Ishikawa (cell line): ENCODE results near the gene TUFM.

Experiments used
- TF ChIP-seq, protein P1 (sequence below): IDR thresholded peaks from 2 replicates; pipeline ENCODE4 v1.6.1; 2012
- TF ChIP-seq, protein P2 (sequence below): IDR thresholded peaks from 2 replicates; pipeline ENCODE4 v1.6.1; 2012; ENCODE audit warnings: low read depth, mild to moderate bottlenecking

DNA sequence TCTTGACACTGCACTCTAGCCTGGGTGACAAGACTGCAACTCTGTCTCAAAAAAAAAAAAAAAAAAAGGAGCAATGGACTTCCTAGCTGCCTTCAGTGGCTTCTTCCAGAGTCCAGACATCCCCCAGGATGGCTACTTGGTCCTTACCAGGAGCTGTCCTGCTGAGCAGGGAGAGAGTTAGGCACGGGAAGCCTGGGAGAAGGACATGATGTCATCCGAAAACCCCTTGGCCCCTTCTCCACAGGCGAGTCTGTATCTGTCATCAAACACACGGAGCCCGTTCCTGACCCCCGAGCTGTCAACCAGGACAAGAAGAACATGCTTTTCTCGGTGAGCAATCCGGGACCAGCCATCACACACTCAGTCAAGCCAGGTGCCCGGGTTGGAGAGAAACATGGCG, 40.8 kb upstream of the TUFM start:
- TF ChIP-seq, protein P1, sequence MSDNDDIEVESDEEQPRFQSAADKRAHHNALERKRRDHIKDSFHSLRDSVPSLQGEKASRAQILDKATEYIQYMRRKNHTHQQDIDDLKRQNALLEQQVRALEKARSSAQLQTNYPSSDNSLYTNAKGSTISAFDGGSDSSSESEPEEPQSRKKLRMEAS: no peak
- TF ChIP-seq, protein P2, sequence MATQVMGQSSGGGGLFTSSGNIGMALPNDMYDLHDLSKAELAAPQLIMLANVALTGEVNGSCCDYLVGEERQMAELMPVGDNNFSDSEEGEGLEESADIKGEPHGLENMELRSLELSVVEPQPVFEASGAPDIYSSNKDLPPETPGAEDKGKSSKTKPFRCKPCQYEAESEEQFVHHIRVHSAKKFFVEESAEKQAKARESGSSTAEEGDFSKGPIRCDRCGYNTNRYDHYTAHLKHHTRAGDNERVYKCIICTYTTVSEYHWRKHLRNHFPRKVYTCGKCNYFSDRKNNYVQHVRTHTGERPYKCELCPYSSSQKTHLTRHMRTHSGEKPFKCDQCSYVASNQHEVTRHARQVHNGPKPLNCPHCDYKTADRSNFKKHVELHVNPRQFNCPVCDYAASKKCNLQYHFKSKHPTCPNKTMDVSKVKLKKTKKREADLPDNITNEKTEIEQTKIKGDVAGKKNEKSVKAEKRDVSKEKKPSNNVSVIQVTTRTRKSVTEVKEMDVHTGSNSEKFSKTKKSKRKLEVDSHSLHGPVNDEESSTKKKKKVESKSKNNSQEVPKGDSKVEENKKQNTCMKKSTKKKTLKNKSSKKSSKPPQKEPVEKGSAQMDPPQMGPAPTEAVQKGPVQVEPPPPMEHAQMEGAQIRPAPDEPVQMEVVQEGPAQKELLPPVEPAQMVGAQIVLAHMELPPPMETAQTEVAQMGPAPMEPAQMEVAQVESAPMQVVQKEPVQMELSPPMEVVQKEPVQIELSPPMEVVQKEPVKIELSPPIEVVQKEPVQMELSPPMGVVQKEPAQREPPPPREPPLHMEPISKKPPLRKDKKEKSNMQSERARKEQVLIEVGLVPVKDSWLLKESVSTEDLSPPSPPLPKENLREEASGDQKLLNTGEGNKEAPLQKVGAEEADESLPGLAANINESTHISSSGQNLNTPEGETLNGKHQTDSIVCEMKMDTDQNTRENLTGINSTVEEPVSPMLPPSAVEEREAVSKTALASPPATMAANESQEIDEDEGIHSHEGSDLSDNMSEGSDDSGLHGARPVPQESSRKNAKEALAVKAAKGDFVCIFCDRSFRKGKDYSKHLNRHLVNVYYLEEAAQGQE: no peak
